MG63 (cell line): Measurements from ENCODE around the gene POLL. TPM values are rescaled to one million over a fixed set of nuclear protein-coding genes. Genes with fewer than 3 reads are reported as not detected.

Experiments used
- DNase-seq: peaks from one replicate; pipeline ENCODE4 v3.0.0-alpha.2; 2020
- H3K27me3 ChIP-seq: fragments of 250-450 bp; sonication (Bioruptor Pico); 2 replicates; pipeline ENCODE4 v1.5.1; 2020; ENCODE audit warnings: mild to moderate bottlenecking, moderate library complexity
- H3K36me3 ChIP-seq: fragments of 250-450 bp; sonication (Bioruptor Pico); 2 replicates; pipeline ENCODE4 v1.5.1; 2020; ENCODE audit warnings: mild to moderate bottlenecking, moderate library complexity
- H3K4me3 ChIP-seq: fragments of 250-450 bp; sonication (Bioruptor Pico); 2 replicates; pipeline ENCODE4 v1.5.1; 2020; ENCODE audit warnings: mild to moderate bottlenecking, moderate library complexity
- H3K9me3 ChIP-seq: fragments of 250-450 bp; sonication (Bioruptor Pico); 2 replicates; pipeline ENCODE4 v1.5.1; 2020; ENCODE audit warnings: mild to moderate bottlenecking, moderate library complexity
- total RNA-seq: library from RNA; depleted of rRNA; stranded (reverse); fragments of >200 nt; shearing (Covaris generic); gene quantifications from 2 replicates; pipeline ENCODE4 v1.2.3, GENCODE V29; 2014; ENCODE audit warnings: low replicate concordance; rRNA removed

The POLL gene
- total RNA-seq, 1 experiment from 2014 or later = 20.3 TPM

DNA sequence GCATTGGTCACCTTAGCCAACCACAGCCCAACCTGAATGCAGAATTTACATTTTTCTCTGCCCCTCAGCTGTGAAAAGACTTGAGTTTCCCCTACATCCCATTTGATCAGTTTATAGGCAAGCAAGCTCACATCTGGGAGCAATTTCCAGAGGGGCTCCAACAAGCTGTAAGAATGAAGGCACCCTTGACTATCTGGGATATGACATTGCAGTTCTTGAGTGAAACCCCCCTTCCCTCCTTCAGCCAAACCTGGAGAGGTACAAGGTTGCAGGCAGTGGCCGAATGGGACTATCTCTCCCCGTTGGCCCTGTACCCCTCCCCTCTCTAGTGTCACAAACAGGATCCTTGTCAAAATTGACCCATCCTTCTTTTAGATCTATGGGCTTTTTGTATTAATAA is 30.5 kb downstream of the POLL start:
- no peaks in the 10 kb centered on the region; the same call in 1 of the 2 replicates for H3K36me3 ChIP-seq
- no peaks in the 10 kb centered on the region for H3K9me3 ChIP-seq
- no peak for DNase-seq
- no peak overlapping the region for H3K4me3 ChIP-seq
- no peaks in the 10 kb centered on the region for H3K27me3 ChIP-seq

DNA sequence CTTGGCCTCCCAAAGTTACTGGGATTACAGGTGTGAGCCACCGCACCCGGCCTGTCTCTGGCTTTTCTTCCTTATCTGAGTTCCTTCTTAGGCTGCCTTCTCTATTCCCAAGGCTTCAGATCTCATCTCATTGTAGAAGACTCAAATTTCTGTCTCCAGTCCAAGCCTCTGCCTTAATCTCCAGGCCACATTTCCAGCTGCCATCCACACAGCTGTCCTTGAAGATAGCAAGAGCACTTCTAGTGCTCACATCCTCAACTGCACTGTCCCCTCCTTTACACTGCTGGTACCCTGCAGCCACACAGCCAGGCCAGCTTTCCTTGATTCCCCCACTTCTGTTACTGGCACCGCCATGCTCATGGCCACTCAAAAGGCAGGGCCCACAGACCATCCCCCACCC is 35.6 kb downstream of the POLL start:
- Histone ChIP-seq H3K4me3 (no peak overlapping the region), H3K9me3 (no peaks in the 10 kb centered on the region), H3K36me3 (no peaks in the 10 kb centered on the region; the same call in 1 of the 2 replicates), H3K27me3 (no peaks in the 10 kb centered on the region)
- no peak for DNase-seq

DNA sequence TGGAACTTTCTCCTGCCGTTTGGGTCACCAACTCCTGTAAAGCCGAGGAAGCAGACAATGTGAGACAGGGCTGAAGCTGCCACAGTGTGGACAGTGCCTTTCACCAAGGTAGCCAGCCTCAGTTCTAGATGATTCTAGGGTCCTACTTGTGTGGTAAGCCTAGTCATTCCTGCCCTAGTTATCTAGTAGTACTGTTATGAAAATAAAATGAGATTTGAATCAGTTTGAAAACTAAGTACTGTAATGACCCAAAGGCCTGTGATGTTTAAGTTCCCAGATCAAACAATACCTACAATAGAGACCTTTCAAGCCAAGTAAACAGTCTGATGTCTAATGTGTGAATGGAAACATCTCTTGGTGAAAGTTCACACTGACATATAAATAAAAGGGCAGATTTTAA is 37.1 kb downstream of the POLL start:
- Histone ChIP-seq H3K36me3 (no peaks in the 10 kb centered on the region; the same call in 1 of the 2 replicates), H3K27me3 (no peaks in the 10 kb centered on the region), H3K4me3 (no peak overlapping the region), H3K9me3 (no peaks in the 10 kb centered on the region)
- no peak for DNase-seq

DNA sequence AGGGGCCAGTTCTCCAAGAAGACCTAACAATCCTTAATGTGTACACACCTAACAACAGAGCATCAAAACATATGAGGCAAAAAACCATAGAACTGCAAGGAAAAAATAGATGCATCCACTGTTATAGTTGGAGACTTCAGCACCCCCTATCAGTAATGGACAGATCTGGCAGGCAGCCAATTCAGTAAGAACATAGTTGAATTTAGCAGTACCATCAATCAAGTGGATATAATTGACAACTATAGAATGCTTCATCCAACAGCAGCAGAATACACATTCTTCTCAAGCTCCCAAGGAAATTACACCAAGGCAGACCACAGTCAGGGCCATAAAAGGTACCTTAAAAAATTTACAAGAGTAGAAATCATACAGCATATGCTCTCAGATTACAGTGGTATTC is 42.2 kb downstream of the POLL start:
- Histone ChIP-seq H3K4me3 (no peak overlapping the region), H3K27me3 (no peaks in the 10 kb centered on the region), H3K36me3 (no peaks in the 10 kb centered on the region), H3K9me3 (no peaks in the 10 kb centered on the region)
- no peak for DNase-seq

DNA sequence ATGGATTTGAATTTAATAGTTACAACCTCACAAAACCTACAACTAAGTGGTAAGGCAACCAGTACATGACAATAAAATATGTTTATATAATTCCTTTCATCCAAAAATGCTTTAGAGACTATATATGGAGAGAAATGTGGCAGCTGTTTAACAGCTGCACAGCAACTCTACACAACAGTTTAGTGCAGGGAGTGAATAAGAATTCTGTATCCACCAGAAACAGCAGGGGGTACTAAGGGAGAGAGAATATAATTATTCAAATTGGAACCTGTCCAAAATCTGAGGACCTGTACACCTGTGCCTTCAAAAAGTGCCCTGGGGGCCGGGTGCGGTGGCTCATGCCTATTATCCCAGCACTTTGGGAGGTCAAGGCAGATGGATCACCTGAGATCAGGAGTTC is 49.6 kb downstream of the POLL start:
- no peaks in the 10 kb centered on the region for H3K27me3 ChIP-seq

DNA sequence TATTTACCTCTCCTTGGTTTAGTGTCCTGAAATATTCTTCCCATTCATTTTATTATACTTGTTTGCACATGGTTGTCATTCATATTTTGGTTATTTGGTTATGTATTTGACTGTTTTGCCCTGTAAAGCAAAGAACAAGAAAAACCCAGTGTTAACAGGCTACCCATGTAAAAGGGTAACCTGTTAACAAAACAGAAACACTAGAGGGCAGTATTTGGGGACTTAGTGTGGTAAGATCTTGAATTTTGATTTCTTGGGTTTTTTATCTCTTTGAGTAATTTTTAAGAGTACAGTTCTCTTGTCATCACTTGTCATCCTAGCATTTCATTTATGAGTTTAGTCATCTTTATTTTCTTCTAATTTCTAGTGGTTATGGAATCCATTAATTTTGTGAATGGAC is 51.3 kb downstream of the POLL start:
- peaks cover 6% of the 10 kb centered on the region for H3K36me3 ChIP-seq
- no peak for DNase-seq

More for the DNA sequence above, 49.6 kb downstream of the POLL start:
- DNase-seq = no peak
- Histone ChIP-seq H3K36me3 (peaks cover 6% of the 10 kb centered on the region), H3K4me3 (no peak overlapping the region), H3K9me3 (no peaks in the 10 kb centered on the region)

DNA sequence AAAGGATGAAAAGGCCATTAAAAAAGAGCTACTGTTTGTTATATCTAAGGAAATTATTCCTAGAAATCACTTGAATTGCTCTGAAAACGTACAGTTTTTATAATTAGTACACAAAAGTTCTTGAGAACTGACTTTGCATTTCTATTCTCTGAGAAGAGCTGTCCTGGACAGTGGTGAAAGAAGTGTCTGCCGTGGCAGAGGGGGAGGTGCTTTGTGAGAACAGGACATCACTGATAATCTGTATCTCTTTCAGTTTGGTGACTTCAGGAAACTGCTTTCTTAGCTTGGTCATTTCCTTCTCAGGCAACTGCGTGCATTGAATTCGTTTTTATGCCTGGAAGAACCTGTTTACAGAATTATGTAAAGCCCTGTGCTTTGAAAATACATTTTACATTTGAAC is 52.1 kb downstream of the POLL start:
- no peak for DNase-seq

More for the DNA sequence above, 51.3 kb downstream of the POLL start:
- Histone ChIP-seq H3K4me3 (no peak overlapping the region), H3K27me3 (no peaks in the 10 kb centered on the region), H3K9me3 (no peaks in the 10 kb centered on the region)

DNA sequence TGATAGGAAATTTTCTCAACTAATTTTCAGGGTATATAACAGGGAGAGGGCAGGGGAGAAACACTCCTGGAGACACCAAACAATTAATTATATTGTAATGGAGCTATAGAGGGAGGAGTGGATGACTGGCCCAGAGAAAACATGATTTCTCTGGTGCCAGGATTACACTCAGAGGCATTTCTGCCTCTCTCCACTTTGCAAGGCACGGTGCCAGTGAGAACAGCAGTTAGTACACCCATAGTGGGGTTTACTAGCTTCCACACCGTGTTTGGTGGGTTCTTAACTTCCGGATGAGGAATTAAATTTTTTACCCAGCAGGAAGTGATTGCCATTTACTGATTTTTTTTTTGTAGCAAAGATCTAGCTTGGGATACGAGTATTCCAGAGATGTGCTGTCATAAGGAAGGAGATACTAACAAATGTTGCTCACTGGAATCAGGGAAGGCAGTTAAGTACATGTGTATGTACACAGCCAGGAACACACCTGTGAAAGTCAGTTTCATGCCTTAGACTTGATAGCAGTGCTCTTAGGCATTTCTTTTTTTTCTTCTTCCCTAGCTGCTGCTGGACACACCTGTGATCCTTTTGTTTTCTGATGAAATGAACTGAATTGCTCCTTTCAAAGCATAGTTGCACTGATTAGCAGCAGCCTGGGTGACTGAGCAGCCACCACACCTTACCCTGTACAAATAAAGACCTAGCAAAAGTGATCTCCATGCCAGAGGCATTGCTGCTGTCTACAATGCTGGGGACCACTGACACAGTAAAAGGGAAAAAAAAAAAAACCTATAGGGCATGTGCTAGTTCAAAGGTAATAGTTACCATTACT is 58.1 kb downstream of the POLL start:
- no peak for DNase-seq
- H3K9me3 ChIP-seq = no peaks in the 10 kb centered on the region
- no peak overlapping the region for H3K4me3 ChIP-seq

More for the DNA sequence above, 52.1 kb downstream of the POLL start:
- Histone ChIP-seq H3K4me3 (no peak overlapping the region), H3K36me3 (peaks cover 6% of the 10 kb centered on the region), H3K9me3 (no peaks in the 10 kb centered on the region), H3K27me3 (no peaks in the 10 kb centered on the region)

DNA sequence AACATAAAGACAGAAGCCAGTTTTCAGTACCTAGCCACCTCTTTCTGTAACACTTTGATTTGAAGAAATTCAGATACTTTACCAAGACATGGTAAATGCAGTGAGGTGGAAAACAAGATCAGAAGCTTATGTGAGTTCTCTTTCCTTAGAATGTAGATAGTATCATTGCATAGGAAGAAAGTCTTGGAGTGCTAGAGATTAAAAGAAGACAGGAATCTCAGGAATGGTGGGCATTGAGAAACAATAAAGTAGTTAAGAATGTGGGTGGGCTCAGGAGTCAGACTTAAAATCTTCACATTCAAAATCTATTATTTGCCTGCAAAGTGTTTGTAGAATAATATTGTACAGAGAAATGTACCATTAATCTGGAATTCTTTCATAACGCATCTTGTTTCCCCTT is 58.9 kb downstream of the POLL start:
- DNase-seq = no peak
- Histone ChIP-seq H3K9me3 (no peaks in the 10 kb centered on the region), H3K4me3 (no peak overlapping the region), H3K36me3 (no peaks in the 10 kb centered on the region), H3K27me3 (no peaks in the 10 kb centered on the region)

More for the DNA sequence above, 58.1 kb downstream of the POLL start:
- Histone ChIP-seq H3K27me3 (no peaks in the 10 kb centered on the region), H3K36me3 (no peaks in the 10 kb centered on the region; the same call in 1 of the 2 replicates)

Other genes with a start within 250 kb of the POLL start
- gene BTRC, start 234.1 kb downstream of the POLL start, total RNA-seq = 3.4 and 20.3 TPM in 2 replicates
- gene DPCD, start 64 bp upstream of the POLL start, total RNA-seq = 46.3 and 64.2 TPM in 2 replicates
- gene FBXW4, start 106.9 kb upstream of the POLL start, total RNA-seq = 13.8 and 25.4 TPM in 2 replicates
- not detected in 2 replicates for gene FGF8, start 187.9 kb upstream of the POLL start, total RNA-seq
- gene NPM3, start 195.2 kb upstream of the POLL start, total RNA-seq = 30.8 and 87.3 TPM in 2 replicates
- 31.3 and 66.7 TPM in 2 replicates for gene OGA, start 230.2 kb upstream of the POLL start, total RNA-seq